ENCODE results near the gene USP6NL. TPM values are rescaled to one million over a fixed set of nuclear protein-coding genes. Genes with fewer than 3 reads are reported as not detected.

Gene USP6NL
- total and polyA plus RNA-seq, 7 donors = 9.2 to 11.4 (median 10.8) TPM

GRCh38 chr10:11468126-11468742 is 143.2 kb downstream of the USP6NL start:
- peaks cover 0 to 4% (median 2%) of the 10 kb centered on the region in 4 donors for H3K36me3 ChIP-seq
- H3K27ac ChIP-seq = no peak overlapping the region
- no peak overlapping the region for H3K4me3 ChIP-seq
- DNase-seq = no peak
- WGBS, 2 donors = 84 to 87% methylated on average over 7 of the region's 7 CpGs
- no peaks in the 10 kb centered on the region for H3K9me3 ChIP-seq
- H3K27me3 ChIP-seq = no peaks in the 10 kb centered on the region
- intact Hi-C loops (cut with DNase I) = no loop called here
- peaks cover 0 to 13% (median 5%) of the 10 kb centered on the region in 4 donors for H3K4me1 ChIP-seq
- no peak for TF ChIP-seq EP300 (IDR thresholded peaks at IDR 0.05)
- no peak for TF ChIP-seq POLR2AphosphoS5 (IDR thresholded peaks at IDR 0.05)
- no peak for TF ChIP-seq CTCF (IDR thresholded peaks at IDR 0.05)
- TF ChIP-seq POLR2A (IDR thresholded peaks at IDR 0.05) = no peak

GRCh38 chr10:11465406-11465805 is 146.0 kb downstream of the USP6NL start:
- H3K27ac ChIP-seq = no peak overlapping the region
- 83 to 92% methylated on average over 5 of the region's 5 CpGs for WGBS, 2 donors
- DNase-seq = no peak
- intact Hi-C loops (cut with DNase I) = no loop called here
- peaks cover 0 to 22% (median 13%) of the 10 kb centered on the region in 4 donors for H3K36me3 ChIP-seq
- no peaks in the 10 kb centered on the region for H3K27me3 ChIP-seq
- H3K4me3 ChIP-seq = no peak overlapping the region
- peaks cover 0 to 7% (median 3%) of the 10 kb centered on the region in 4 donors for H3K4me1 ChIP-seq
- H3K9me3 ChIP-seq = no peaks in the 10 kb centered on the region
- TF ChIP-seq POLR2A (IDR thresholded peaks at IDR 0.05) = no peak
- no peak for TF ChIP-seq EP300 (IDR thresholded peaks at IDR 0.05)
- no peak for TF ChIP-seq POLR2AphosphoS5 (IDR thresholded peaks at IDR 0.05)
- TF ChIP-seq CTCF (IDR thresholded peaks at IDR 0.05) = no peak

- Histone ChIP-seq H3K36me3 (peaks cover 0 to 22% (median 13%) of the 10 kb centered on the region in 4 donors), H3K9me3 (no peaks in the 10 kb centered on the region), H3K27ac (no peak overlapping the region), H3K4me3 (no peak overlapping the region), H3K4me1 (peaks cover 0 to 7% (median 3%) of the 10 kb centered on the region in 4 donors), H3K27me3 (no peaks in the 10 kb centered on the region)
- no peak for DNase-seq
- intact Hi-C loops (cut with DNase I) = no loop called here
- TF ChIP-seq EP300 (IDR thresholded peaks at IDR 0.05) (no peak), POLR2A (IDR thresholded peaks at IDR 0.05) (no peak), CTCF (IDR thresholded peaks at IDR 0.05) (no peak), POLR2AphosphoS5 (IDR thresholded peaks at IDR 0.05) (no peak)
- 96 to 97% methylated on average over 26 of the region's 26 CpGs for WGBS, 2 donors
These were observed 148.3 kb downstream of the USP6NL start for GRCh38 chr10:11463111-11463510.

- peaks cover 0 to 22% (median 13%) of the 10 kb centered on the region in 4 donors for H3K36me3 ChIP-seq
- no peak overlapping the region for H3K4me3 ChIP-seq
- no peak for DNase-seq
- peaks cover 0 to 7% (median 3%) of the 10 kb centered on the region in 4 donors for H3K4me1 ChIP-seq
- 91 to 93% methylated on average over 10 of the region's 10 CpGs for WGBS, 2 donors
- no peak overlapping the region for H3K27ac ChIP-seq
- TF ChIP-seq POLR2AphosphoS5 (IDR thresholded peaks at IDR 0.05) (no peak), POLR2A (IDR thresholded peaks at IDR 0.05) (no peak), EP300 (IDR thresholded peaks at IDR 0.05) (no peak), CTCF (IDR thresholded peaks at IDR 0.05) (no peak)
- H3K9me3 ChIP-seq = no peaks in the 10 kb centered on the region
- no peaks in the 10 kb centered on the region for H3K27me3 ChIP-seq
- intact Hi-C loops (cut with DNase I) = no loop called here
These were observed 149.4 kb downstream of the USP6NL start for GRCh38 chr10:11462071-11462470.

- H3K4me3 ChIP-seq = no peak overlapping the region
- peaks cover 0 to 10% (median 3%) of the 10 kb centered on the region in 4 donors for H3K36me3 ChIP-seq
- WGBS, 2 donors = 90 to 97% methylated on average over 2 of the region's 2 CpGs
- no peak for DNase-seq
- no peak overlapping the region for H3K27ac ChIP-seq
- TF ChIP-seq POLR2AphosphoS5 (IDR thresholded peaks at IDR 0.05) (no peak), EP300 (IDR thresholded peaks at IDR 0.05) (no peak), CTCF (IDR thresholded peaks at IDR 0.05) (no peak), POLR2A (IDR thresholded peaks at IDR 0.05) (no peak)
- intact Hi-C loops (cut with DNase I) = no loop called here
- no peaks in the 10 kb centered on the region for H3K27me3 ChIP-seq
- H3K4me1 ChIP-seq = no peaks in the 10 kb centered on the region
- no peaks in the 10 kb centered on the region for H3K9me3 ChIP-seq
These were observed 154.1 kb downstream of the USP6NL start for GRCh38 chr10:11457336-11457735.

Measured in sigmoid colon (tissue), 7 donors.